HepG2 (cell line): ENCODE measurements around the gene LCN2.

Experiments
- ATF2 ChIP-seq: sonication (generic); formaldehyde crosslinking; IDR thresholded peaks from 2 replicates; pipeline ENCODE4 v1.4.0; 2020; ENCODE audit warnings: missing genetic modification reagents
- E2F1 ChIP-seq: sonication (generic); formaldehyde crosslinking; IDR thresholded peaks from 2 replicates; pipeline ENCODE4 v1.5.0; 2020; ENCODE audit warnings: missing genetic modification reagents
- EZH2 ChIP-seq: conservative IDR thresholded peaks from 2 replicates; pipeline ENCODE4 v1.6.1; 2012; ENCODE audit warnings: mild to moderate bottlenecking, low read depth, low read length, moderate library complexity
- GABPA ChIP-seq, 2 experiments: IDR thresholded peaks; 2 replicates each; pipeline ENCODE4 v1.6.1; 2011 to 2016; ENCODE audit warnings: low read depth in 2 of 2, low read length in 1 of 2, missing biosample characterization in 1 of 2, missing genetic modification characterization in 1 of 2
- HDAC6 ChIP-seq: fragments of 200-600 bp; sonication (generic); IDR thresholded peaks from 2 replicates; pipeline ENCODE4 v1.7.0; 2017; ENCODE audit warnings: mild to moderate bottlenecking, antibody characterized with exemption, low read length, low read depth
- MAX ChIP-seq: IDR thresholded peaks from 2 replicates; pipeline ENCODE4 v1.6.1; 2012; ENCODE audit warnings: inconsistent platforms
- MYC ChIP-seq: sonication (generic); formaldehyde crosslinking; IDR thresholded peaks from 2 replicates; pipeline ENCODE4 v1.9.0; 2021; ENCODE audit warnings: missing genetic modification reagents, borderline replicate concordance
- RFX5 ChIP-seq: IDR thresholded peaks from 2 replicates; pipeline ENCODE4 v1.6.1; 2011; ENCODE audit warnings: low read depth, low read length, improper control_type of control experiment
- SMC3 ChIP-seq: IDR thresholded peaks from 2 replicates; pipeline ENCODE4 v1.6.1; 2011; ENCODE audit warnings: low read length, improper control_type of control experiment
- SUZ12 ChIP-seq: fragments of 150-350 bp; IDR thresholded peaks from 2 replicates; pipeline ENCODE4 v1.6.1; 2014; ENCODE audit warnings: low read depth, low read length
- U2AF1 ChIP-seq: fragments of 200-400 bp; formaldehyde crosslinking; optimal IDR thresholded peaks from 2 replicates; pipeline ENCODE3; 2017; ENCODE audit warnings: mild to moderate bottlenecking, low read depth, low read length
- USF2 ChIP-seq, 2 experiments: sonication (generic) in 1 of 2; formaldehyde crosslinking in 1 of 2; IDR thresholded peaks; 2 replicates each; pipeline versions ENCODE4 v1.5.1 to v1.6.1; 2011 to 2020; ENCODE audit warnings: borderline replicate concordance in 1 of 2, low read depth in 1 of 2, low read length in 1 of 2, mild to moderate bottlenecking in 1 of 2, missing genetic modification reagents in 1 of 2, moderate library complexity in 1 of 2
- ZFP36 ChIP-seq: fragments of 150-350 bp; IDR thresholded peaks from 2 replicates; pipeline ENCODE4 v1.6.1; 2018; ENCODE audit warnings: borderline replicate concordance, low read length, low read depth; ENCODE audit not compliant: partially characterized antibody
- ZFP41 ChIP-seq: sonication (generic); formaldehyde crosslinking; IDR thresholded peaks from 2 replicates; pipeline ENCODE4 v1.4.0; 2020; ENCODE audit warnings: mild to moderate bottlenecking, missing genetic modification reagents, borderline replicate concordance

- no peak for TF ChIP-seq HDAC6
- TF ChIP-seq GABPA (IDR thresholded peaks at IDR 0.05; ENCODE audit: low read depth, low read length): no peak
- no peak for TF ChIP-seq GABPA (CRISPR knock-in tag; IDR thresholded peaks at IDR 0.05; ENCODE audit: low read depth)
- no peak for TF ChIP-seq ATF2 (CRISPR knock-in tag)
- TF ChIP-seq RFX5: no peak
- no peak for TF ChIP-seq U2AF1
- no peak for TF ChIP-seq ZFP36
- no peak for TF ChIP-seq ZFP41 (CRISPR knock-in tag)
- no peak for TF ChIP-seq SMC3
- TF ChIP-seq MAX: no peak
- TF ChIP-seq MYC: no peak
- no peak for TF ChIP-seq USF2 (IDR thresholded peaks at IDR 0.05; ENCODE audit: low read depth, low read length)
- TF ChIP-seq USF2 (CRISPR knock-in tag; IDR thresholded peaks at IDR 0.05; ENCODE audit: borderline replicate concordance): no peak
- no peak for TF ChIP-seq E2F1 (CRISPR knock-in tag)
- no peak for TF ChIP-seq EZH2
- no peak for TF ChIP-seq SUZ12
Observed at GRCh38 chr9:128185979-128186965, 37.0 kb downstream of the LCN2 start.
